ENCODE data around the gene ADAM12. TPM values are rescaled to one million over a fixed set of nuclear protein-coding genes. Genes with fewer than 3 reads are reported as not detected.
"Not testable (repeated sequence)": the region's sequence is repeated elsewhere in the genome, so short reads cannot be mapped to it uniquely, and the experiment has no call there.

ADAM12 gene
- polyA plus RNA-seq, 1 of the 3 experiments (the other 2 are of a cell fraction) = 25.0 TPM

DNA sequence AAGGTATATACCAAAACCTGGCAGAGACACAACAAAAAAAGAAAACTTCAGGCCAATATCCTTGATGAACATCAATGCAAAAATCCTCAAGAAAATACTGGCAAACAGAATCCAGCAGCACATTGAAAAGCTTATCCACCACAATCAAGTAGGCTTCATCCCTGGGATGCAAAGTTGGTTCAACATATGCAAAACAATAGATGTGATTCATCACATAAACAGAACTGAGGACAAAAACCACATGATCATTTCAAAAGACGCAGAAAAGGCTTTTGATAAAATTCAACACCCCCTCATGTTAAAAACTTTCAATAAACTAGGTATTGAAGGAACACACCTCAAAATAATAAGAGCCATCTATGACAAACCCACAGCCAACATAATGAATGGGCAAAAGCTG lies 141.9 kb downstream of the ADAM12 start:
- peaks cover 17 to 37% of the 10 kb centered on the region in 2 experiments for H3K4me1 ChIP-seq (ENCODE audit: control insufficient read depth in 1 of 2, insufficient read depth in 2 of 2, low read depth in 1 of 2, low read length in 1 of 2)
- H3K27me3 ChIP-seq (ENCODE audit: insufficient read depth); H3K36me3 ChIP-seq (replicated peaks in 1 of 2; ENCODE audit: control insufficient read depth in 1 of 2, insufficient read depth in 2 of 2, low read length in 1 of 2); H4K20me1 ChIP-seq (ENCODE audit: insufficient read depth); CTCF ChIA-PET; DNase-seq; H3K9me2 ChIP-seq; H3K4me3 ChIP-seq (ENCODE audit: low read depth in 2 of 2, low read length in 1 of 2); POLR2A ChIA-PET; H2AFZ ChIP-seq (ENCODE audit: low read depth); H3K79me2 ChIP-seq (ENCODE audit: insufficient read depth); H3K9me3 ChIP-seq: not testable (repeated sequence)
- peak overlapping the region; percentile 19; the same call in 1 of the 2 replicates for H3K4me2 ChIP-seq
- H3K9ac ChIP-seq = peak overlapping the region; percentile 59; the same call in 1 of the 2 replicates
- peaks cover 25% of the 10 kb centered on the region for H3F3A ChIP-seq (replicated peaks; ENCODE audit: insufficient read depth)
- 89% methylated on average over 1 of the region's 1 CpG for WGBS (ENCODE audit: low lambda C conversion rate)
- peak overlapping the region in 1 of 2 experiments; percentile 98; a peak in 2 of 4 replicates for H3K27ac ChIP-seq (ENCODE audit: low read depth in 2 of 2, low read length in 1 of 2)

DNA sequence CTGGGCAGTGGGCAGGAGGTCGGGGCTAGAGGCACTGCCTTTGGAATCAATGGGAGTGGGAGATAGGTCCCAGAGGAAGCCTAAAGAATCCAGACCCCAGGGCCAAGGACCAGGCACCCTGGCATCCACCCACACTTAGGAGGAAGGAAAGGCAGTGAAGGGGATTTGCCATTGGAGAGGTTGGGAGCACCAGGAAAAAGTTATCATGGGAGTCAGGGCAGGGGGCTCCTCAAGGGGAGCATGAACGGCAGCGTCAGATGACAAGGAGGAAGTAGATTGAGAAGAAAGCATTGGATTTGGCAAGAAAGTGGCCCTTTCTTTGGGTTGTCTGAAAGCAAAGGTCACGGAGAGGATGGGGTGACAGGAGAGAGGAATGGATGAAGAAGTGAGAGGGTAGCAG lies 142.8 kb downstream of the ADAM12 start:
- WGBS (ENCODE audit: low lambda C conversion rate) = 93% methylated on average over 4 of the region's 4 CpGs
- no peak for TF ChIP-seq SIN3A (IDR thresholded peaks at IDR 0.05; ENCODE audit: borderline replicate concordance, low read depth, low read length)
- no peak for TF ChIP-seq MEF2A (IDR thresholded peaks at IDR 0.05; ENCODE audit: borderline replicate concordance, low read depth)
- TF ChIP-seq RCOR1 (IDR thresholded peaks at IDR 0.05; ENCODE audit: low read length) = no peak
- no peak for TF ChIP-seq TEAD4 (IDR thresholded peaks at IDR 0.05; ENCODE audit: borderline replicate concordance, insufficient read depth)
- TF ChIP-seq NRF1 (IDR thresholded peaks at IDR 0.05; ENCODE audit: low read depth, low read length) = no peak
- no peak for TF ChIP-seq FOXJ3 (CRISPR knock-in tag; IDR thresholded peaks at IDR 0.05)
- no peak for TF ChIP-seq GABPA (IDR thresholded peaks at IDR 0.05; ENCODE audit: low read depth)
- TF ChIP-seq TAF1 (IDR thresholded peaks at IDR 0.05; ENCODE audit: borderline replicate concordance, low read depth, low read length) = no peak
- TF ChIP-seq, protein P1, sequence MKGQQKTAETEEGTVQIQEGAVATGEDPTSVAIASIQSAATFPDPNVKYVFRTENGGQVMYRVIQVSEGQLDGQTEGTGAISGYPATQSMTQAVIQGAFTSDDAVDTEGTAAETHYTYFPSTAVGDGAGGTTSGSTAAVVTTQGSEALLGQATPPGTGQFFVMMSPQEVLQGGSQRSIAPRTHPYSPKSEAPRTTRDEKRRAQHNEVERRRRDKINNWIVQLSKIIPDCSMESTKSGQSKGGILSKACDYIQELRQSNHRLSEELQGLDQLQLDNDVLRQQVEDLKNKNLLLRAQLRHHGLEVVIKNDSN (IDR thresholded peaks at IDR 0.05; ENCODE audit: borderline replicate concordance, low read depth) = no peak
- no peak for TF ChIP-seq RAD21 (IDR thresholded peaks at IDR 0.05; ENCODE audit: low read length)
- Histone ChIP-seq H3K9me3 (no peaks in the 10 kb centered on the region), H3K27ac (ENCODE audit: low read depth in 2 of 2, low read length in 1 of 2) (peak overlapping the region in 1 of 2 experiments; percentile 98; a peak in 2 of 4 replicates), H3K27me3 (ENCODE audit: insufficient read depth) (no peaks in the 10 kb centered on the region), H3K9me2 (no peaks in the 10 kb centered on the region), H3K4me1 (ENCODE audit: control insufficient read depth in 1 of 2, insufficient read depth in 2 of 2, low read depth in 1 of 2, low read length in 1 of 2) (peaks cover 19 to 37% of the 10 kb centered on the region in 2 experiments), H3K4me3 (ENCODE audit: low read depth in 2 of 2, low read length in 1 of 2) (no peak overlapping the region), H3K79me2 (ENCODE audit: insufficient read depth) (no peaks in the 10 kb centered on the region), H3K4me2 (no peak overlapping the region), H3F3A (replicated peaks; ENCODE audit: insufficient read depth) (peaks cover 25% of the 10 kb centered on the region), H3K9ac (no peak overlapping the region), H2AFZ (ENCODE audit: low read depth) (no peak overlapping the region), H3K36me3 (replicated peaks in 1 of 2; ENCODE audit: control insufficient read depth in 1 of 2, insufficient read depth in 2 of 2, low read length in 1 of 2) (no peaks in the 10 kb centered on the region), H4K20me1 (ENCODE audit: insufficient read depth) (no peaks in the 10 kb centered on the region)
- DNase-seq = no peak
- POLR2A ChIA-PET = no interaction called here
- CTCF ChIA-PET = interaction anchor here (0.7 kb wide), 1 partner anchor 495 kb away, joined by 4 read pairs; no protein-coding TSS in a partner anchor

DNA sequence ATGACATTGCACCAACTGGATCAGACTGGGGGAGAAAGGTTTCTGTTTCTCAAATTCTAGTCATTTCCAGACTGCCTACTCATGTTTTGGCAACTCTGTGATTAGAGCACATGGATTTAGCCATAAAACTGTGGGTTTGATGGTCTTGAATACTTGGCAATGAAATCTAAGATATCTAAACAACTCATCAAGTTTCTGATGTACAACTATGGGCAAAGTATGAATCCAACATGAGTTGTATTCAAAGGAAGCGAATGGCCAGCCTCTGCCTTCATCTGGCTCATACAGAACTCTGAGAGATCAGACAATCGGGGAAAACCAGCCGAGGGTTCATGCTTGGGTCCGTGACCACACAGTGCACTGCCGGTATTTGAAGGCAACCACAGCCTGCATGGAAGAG lies 144.3 kb downstream of the ADAM12 start:
- Histone ChIP-seq H3K4me1 (ENCODE audit: control insufficient read depth in 1 of 2, insufficient read depth in 2 of 2, low read depth in 1 of 2, low read length in 1 of 2) (peaks cover 25 to 37% of the 10 kb centered on the region in 2 experiments), H2AFZ (ENCODE audit: low read depth) (no peak overlapping the region), H3K36me3 (replicated peaks in 1 of 2; ENCODE audit: control insufficient read depth in 1 of 2, insufficient read depth in 2 of 2, low read length in 1 of 2) (no peaks in the 10 kb centered on the region), H3K9me2 (no peaks in the 10 kb centered on the region), H3K9me3 (no peaks in the 10 kb centered on the region), H3F3A (replicated peaks; ENCODE audit: insufficient read depth) (peaks cover 25% of the 10 kb centered on the region), H3K4me3 (ENCODE audit: low read depth in 2 of 2, low read length in 1 of 2) (no peak overlapping the region), H3K27ac (ENCODE audit: low read depth in 2 of 2, low read length in 1 of 2) (peak overlapping the region in 1 of 2 experiments; percentile 98; a peak in 2 of 4 replicates), H3K27me3 (ENCODE audit: insufficient read depth) (no peaks in the 10 kb centered on the region), H4K20me1 (ENCODE audit: insufficient read depth) (no peaks in the 10 kb centered on the region), H3K4me2 (0 out of 2 replicates have a peak overlapping the region, but pooled peaks have one; percentile 15), H3K9ac (peak overlapping the region; percentile 22; the same call in 1 of the 2 replicates), H3K79me2 (ENCODE audit: insufficient read depth) (no peaks in the 10 kb centered on the region)
- POLR2A ChIA-PET = no interaction called here
- WGBS (ENCODE audit: low lambda C conversion rate) = 67% methylated on average over 5 of the region's 5 CpGs
- no peak for DNase-seq
- CTCF ChIA-PET = interaction anchor here (1.2 to 2.3 kb wide), 2 partner anchors 143 to 260 kb away, joined by 3 to 10 read pairs; no protein-coding TSS in a partner anchor
- TF ChIP-seq TEAD4 (IDR thresholded peaks at IDR 0.05; ENCODE audit: borderline replicate concordance, insufficient read depth) (0 out of 2 replicates have a peak, but pooled peaks have one; percentile 33), RAD21 (IDR thresholded peaks at IDR 0.05; ENCODE audit: low read length) (no peak), MXI1 (IDR thresholded peaks at IDR 0.05; ENCODE audit: low read depth, low read length) (no peak), GATA2 (CRISPR knock-in tag; IDR thresholded peaks at IDR 0.05) (no peak), RCOR1 (IDR thresholded peaks at IDR 0.05; ENCODE audit: low read length) (no peak), FOSL2 (IDR thresholded peaks at IDR 0.05; ENCODE audit: borderline replicate concordance, low read depth) (peak; percentile 44; the same call in 1 of the 2 replicates), JUND (IDR thresholded peaks at IDR 0.05) (peak; percentile 41; the same call in 1 of the 2 replicates), EP300 (IDR thresholded peaks at IDR 0.05; ENCODE audit: borderline replicate concordance in 1 of 2, low read depth in 1 of 2, low read length in 1 of 2) (peak in 1 of 2 experiments; percentile 75; a peak in 2 of 4 replicates), RXRA (IDR thresholded peaks at IDR 0.05; ENCODE audit: borderline replicate concordance, low read depth) (no peak), TCF12 (IDR thresholded peaks at IDR 0.05) (peak; percentile 63; the same call in 1 of the 2 replicates), FOXJ3 (CRISPR knock-in tag; IDR thresholded peaks at IDR 0.05) (no peak), NFIC (IDR thresholded peaks at IDR 0.05; ENCODE audit: borderline replicate concordance) (peak; percentile 79)
- TF ChIP-seq, protein P2, sequence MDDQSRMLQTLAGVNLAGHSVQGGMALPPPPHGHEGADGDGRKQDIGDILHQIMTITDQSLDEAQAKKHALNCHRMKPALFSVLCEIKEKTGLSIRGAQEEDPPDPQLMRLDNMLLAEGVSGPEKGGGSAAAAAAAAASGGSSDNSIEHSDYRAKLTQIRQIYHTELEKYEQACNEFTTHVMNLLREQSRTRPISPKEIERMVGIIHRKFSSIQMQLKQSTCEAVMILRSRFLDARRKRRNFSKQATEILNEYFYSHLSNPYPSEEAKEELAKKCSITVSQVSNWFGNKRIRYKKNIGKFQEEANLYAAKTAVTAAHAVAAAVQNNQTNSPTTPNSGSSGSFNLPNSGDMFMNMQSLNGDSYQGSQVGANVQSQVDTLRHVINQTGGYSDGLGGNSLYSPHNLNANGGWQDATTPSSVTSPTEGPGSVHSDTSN (IDR thresholded peaks at IDR 0.05) = peak; percentile 35

All from SK-N-SH (cell line).